Ectodermal cell (in vitro differentiated cells): ENCODE data around the gene MUC20.
"Not testable (repeated sequence)": the region's sequence is repeated elsewhere in the genome, so short reads cannot be mapped to it uniquely, and the experiment has no call there.

Experiments used
- H3K27ac ChIP-seq: 2 replicates; pipeline ENCODE4 v1.7.0; 2013; ENCODE audit warnings: mild to moderate bottlenecking, low read depth, low read length; ENCODE audit not compliant: insufficient read depth, poor library complexity, severe bottlenecking
- H3K27me3 ChIP-seq: 2 replicates; pipeline ENCODE4 v1.7.0; 2013; ENCODE audit warnings: mild to moderate bottlenecking, low read length; ENCODE audit not compliant: insufficient read depth, control insufficient read depth, poor library complexity, severe bottlenecking
- H3K36me3 ChIP-seq: one replicate; pipeline ENCODE4 v1.7.0; 2013; ENCODE audit warnings: low read length; ENCODE audit not compliant: control insufficient read depth, insufficient read depth
- H3K4me1 ChIP-seq: one replicate; pipeline ENCODE4 v1.7.0; 2013; ENCODE audit warnings: low read length; ENCODE audit not compliant: control insufficient read depth, insufficient read depth
- H3K4me3 ChIP-seq: 2 replicates; pipeline ENCODE4 v1.7.0; 2013; ENCODE audit warnings: low read depth, low read length, control low read depth; ENCODE audit not compliant: insufficient read depth
- H3K9me3 ChIP-seq: 2 replicates; pipeline ENCODE4 v1.7.0; 2013; ENCODE audit warnings: mild to moderate bottlenecking, low read length, moderate library complexity; ENCODE audit not compliant: control insufficient read depth
- WGBS, 2 experiments: methylation state at CpG; one replicate each; pipeline ENCODE4 v1.1.7; 2013; ENCODE audit warnings: missing lambda C conversion rate in 2 of 2; 5-methylcytosine and 5-hydroxymethylcytosine counted together

The MUC20 gene

GRCh38 chr3:195732940-195733339 is 12.2 kb downstream of the MUC20 start:
- 87 to 88% methylated on average over 12 of the region's 12 CpGs for WGBS, 2 experiments

GRCh38 chr3:195735036-195735695 is 14.4 kb downstream of the MUC20 start:
- Histone ChIP-seq H3K36me3 (no peaks in the 10 kb centered on the region), H3K27me3 (no peaks in the 10 kb centered on the region), H3K4me3 (no peak overlapping the region), H3K9me3 (no peaks in the 10 kb centered on the region), H3K4me1 (no peaks in the 10 kb centered on the region), H3K27ac (no peak overlapping the region)
- WGBS, 2 experiments: 80 to 82% methylated on average over 16 of the region's 16 CpGs

More at GRCh38 chr3:195732940-195733339, 12.2 kb downstream of the MUC20 start:
- Histone ChIP-seq H3K4me1 (no peaks in the 10 kb centered on the region), H3K36me3 (no peaks in the 10 kb centered on the region), H3K27me3 (no peaks in the 10 kb centered on the region), H3K4me3 (no peak overlapping the region), H3K9me3 (no peaks in the 10 kb centered on the region), H3K27ac (no peak overlapping the region)

- H3K4me1 ChIP-seq: no peaks in the 10 kb centered on the region
- no peak overlapping the region for H3K27ac ChIP-seq
- 90 to 91% methylated on average over 12 of the region's 12 CpGs for WGBS, 2 experiments
- H3K27me3 ChIP-seq: no peaks in the 10 kb centered on the region
- H3K9me3 ChIP-seq: no peaks in the 10 kb centered on the region
- H3K4me3 ChIP-seq: no peak overlapping the region
- H3K36me3 ChIP-seq: no peaks in the 10 kb centered on the region
These were observed 16.2 kb downstream of the MUC20 start for GRCh38 chr3:195736866-195737490.

- not testable (repeated sequence) for H3K4me1 ChIP-seq, H3K27me3 ChIP-seq, H3K4me3 ChIP-seq, H3K36me3 ChIP-seq, H3K27ac ChIP-seq, H3K9me3 ChIP-seq
- WGBS, 2 experiments: 86 to 87% methylated on average over 6 of the region's 6 CpGs
These were observed 17.0 kb downstream of the MUC20 start for GRCh38 chr3:195737782-195738181.

- 89 to 90% methylated on average over 14 of the region's 14 CpGs for WGBS, 2 experiments
- Histone ChIP-seq H3K36me3 (no peaks in the 10 kb centered on the region), H3K27me3 (no peaks in the 10 kb centered on the region), H3K9me3 (no peaks in the 10 kb centered on the region), H3K4me1 (no peaks in the 10 kb centered on the region), H3K27ac (no peak overlapping the region), H3K4me3 (no peak overlapping the region)
These were observed 17.7 kb downstream of the MUC20 start for GRCh38 chr3:195738274-195739044.

- Histone ChIP-seq H3K27ac (no peak overlapping the region), H3K4me3 (no peak overlapping the region), H3K36me3 (no peaks in the 10 kb centered on the region), H3K27me3 (no peaks in the 10 kb centered on the region), H3K9me3 (no peaks in the 10 kb centered on the region), H3K4me1 (no peaks in the 10 kb centered on the region)
- WGBS, 2 experiments: 82 to 93% methylated on average over 10 to 11 of the region's 13 CpGs
These were observed 18.9 kb downstream of the MUC20 start for GRCh38 chr3:195739561-195740111.

- Histone ChIP-seq H3K27ac (no peak overlapping the region), H3K9me3 (no peaks in the 10 kb centered on the region), H3K4me3 (no peak overlapping the region), H3K36me3 (no peaks in the 10 kb centered on the region), H3K4me1 (no peaks in the 10 kb centered on the region), H3K27me3 (peaks cover 32% of the 10 kb centered on the region)
- 84 to 87% methylated on average over 4 of the region's 4 CpGs for WGBS, 2 experiments
These were observed 23.7 kb downstream of the MUC20 start for GRCh38 chr3:195744437-195744836.

GRCh38 chr3:195746346-195746745 is 25.6 kb downstream of the MUC20 start:
- no peak overlapping the region for H3K27ac ChIP-seq
- no peaks in the 10 kb centered on the region for H3K4me1 ChIP-seq
- H3K27me3 ChIP-seq: peaks cover 32% of the 10 kb centered on the region
- H3K36me3 ChIP-seq: no peaks in the 10 kb centered on the region
- 90 to 92% methylated on average over 8 of the region's 8 CpGs for WGBS, 2 experiments
- no peak overlapping the region for H3K4me3 ChIP-seq
- no peaks in the 10 kb centered on the region for H3K9me3 ChIP-seq

- Histone ChIP-seq H3K4me1 (no peaks in the 10 kb centered on the region), H3K9me3 (no peaks in the 10 kb centered on the region), H3K4me3 (no peak overlapping the region), H3K27me3 (peaks cover 32% of the 10 kb centered on the region), H3K27ac (no peak overlapping the region), H3K36me3 (no peaks in the 10 kb centered on the region)
- WGBS, 2 experiments: 89 to 92% methylated on average over 9 of the region's 9 CpGs
These were observed 26.0 kb downstream of the MUC20 start for GRCh38 chr3:195746751-195747150.

- H3K27ac ChIP-seq: no peak overlapping the region
- H3K4me1 ChIP-seq: no peaks in the 10 kb centered on the region
- 94 to 95% methylated on average over 11 of the region's 11 CpGs for WGBS, 2 experiments
- H3K36me3 ChIP-seq: no peaks in the 10 kb centered on the region
- H3K9me3 ChIP-seq: no peaks in the 10 kb centered on the region
- H3K27me3 ChIP-seq: peaks cover 32% of the 10 kb centered on the region
- H3K4me3 ChIP-seq: no peak overlapping the region
These were observed 27.9 kb downstream of the MUC20 start for GRCh38 chr3:195748661-195749060.
